Breast epithelium (tissue), 4 donors: ENCODE measurements around the gene GKN1. TPM values are rescaled to one million over a fixed set of nuclear protein-coding genes. Genes with fewer than 3 reads are reported as not detected.

ENCODE experiments used
- DNase-seq, 2 donors: peaks; one replicate each; pipeline ENCODE4 v3.0.0-alpha.2; 2019; ENCODE audit warnings: low spot score in 2 of 2
- H3K27ac ChIP-seq, 2 donors: fragments of 200-600 bp; sonication (generic) in 1 of 2; one replicate each; pipeline ENCODE4 v1.5.1; 2016 to 2019; ENCODE audit warnings: mild to moderate bottlenecking in 1 of 2
- H3K27me3 ChIP-seq, 2 donors: fragments of 200-600 bp; sonication (generic) in 1 of 2; one replicate each; pipeline versions ENCODE4 v1.5.1 to v1.6.0; 2017 to 2019; ENCODE audit warnings: control low read depth in 1 of 2, mild to moderate bottlenecking in 1 of 2
- H3K36me3 ChIP-seq: fragments of 200-600 bp; one replicate; pipeline ENCODE4 v1.5.1; 2019
- H3K4me1 ChIP-seq, 2 donors: fragments of 200-600 bp; sonication (generic); one replicate each; pipeline ENCODE4 v1.5.1; 2016 to 2019; ENCODE audit warnings: control low read depth in 1 of 2
- H3K4me3 ChIP-seq, 3 donors: fragments of 200-600 bp; sonication (generic); 1 replicate in 2 of 3; 2 replicates in 1 of 3; pipeline ENCODE4 v1.5.1; 2016 to 2019; ENCODE audit warnings: mild to moderate bottlenecking in 3 of 3, moderate library complexity in 2 of 3
- H3K9me3 ChIP-seq, 2 donors: fragments of 200-600 bp; sonication (generic) in 1 of 2; one replicate each; pipeline ENCODE4 v1.5.1; 2016 to 2019; ENCODE audit warnings: control low read depth in 1 of 2
- POLR2A ChIP-seq: fragments of 450-650 bp; IDR thresholded peaks from one replicate; pipeline ENCODE4 v1.6.1; 2016; ENCODE audit warnings: antibody characterized with exemption, mild to moderate bottlenecking, moderate library complexity
- POLR2AphosphoS5 ChIP-seq, 3 donors: sonication (generic); formaldehyde crosslinking; IDR thresholded peaks; one replicate each; pipeline ENCODE4 v1.6.1; 2017; ENCODE audit warnings: antibody characterized with exemption in 3 of 3
- intact Hi-C: fragments of 100-400 bp; cut with DNase I; formaldehyde crosslinking; loops from one replicate; pipeline ENCODE4 v1.15.1; 2023; ENCODE audit warnings: low total_unique reads
- total RNA-seq, 3 donors: library from RNA; depleted of rRNA; stranded (reverse); fragments of >200 nt; gene quantifications; one replicate each; pipeline ENCODE4 v1.1.0, GENCODE V29; 2016
- TF ChIP-seq, protein P1 (sequence below), 3 donors: fragments of 450-650 bp; IDR thresholded peaks; one replicate each; pipeline ENCODE4 v1.5.1; 2016 to 2017; ENCODE audit warnings: antibody characterized with exemption in 3 of 3, mild to moderate bottlenecking in 3 of 3, moderate library complexity in 3 of 3

Gene GKN1
- total RNA-seq, 3 donors from 2014 or later: not detected

GRCh38 chr2:68959001-68959400 is 15.4 kb upstream of the GKN1 start:
- H3K36me3 ChIP-seq: no peaks in the 10 kb centered on the region
- no peak overlapping the region for H3K4me3 ChIP-seq
- H3K27ac ChIP-seq: no peak overlapping the region
- H3K4me1 ChIP-seq: no peaks in the 10 kb centered on the region
- intact Hi-C loops: no loop called here
- no peak for DNase-seq
- H3K27me3 ChIP-seq: no peaks in the 10 kb centered on the region
- TF ChIP-seq POLR2AphosphoS5 (IDR thresholded peaks at IDR 0.05) (no peak), POLR2A (no peak)
- TF ChIP-seq, protein P1, sequence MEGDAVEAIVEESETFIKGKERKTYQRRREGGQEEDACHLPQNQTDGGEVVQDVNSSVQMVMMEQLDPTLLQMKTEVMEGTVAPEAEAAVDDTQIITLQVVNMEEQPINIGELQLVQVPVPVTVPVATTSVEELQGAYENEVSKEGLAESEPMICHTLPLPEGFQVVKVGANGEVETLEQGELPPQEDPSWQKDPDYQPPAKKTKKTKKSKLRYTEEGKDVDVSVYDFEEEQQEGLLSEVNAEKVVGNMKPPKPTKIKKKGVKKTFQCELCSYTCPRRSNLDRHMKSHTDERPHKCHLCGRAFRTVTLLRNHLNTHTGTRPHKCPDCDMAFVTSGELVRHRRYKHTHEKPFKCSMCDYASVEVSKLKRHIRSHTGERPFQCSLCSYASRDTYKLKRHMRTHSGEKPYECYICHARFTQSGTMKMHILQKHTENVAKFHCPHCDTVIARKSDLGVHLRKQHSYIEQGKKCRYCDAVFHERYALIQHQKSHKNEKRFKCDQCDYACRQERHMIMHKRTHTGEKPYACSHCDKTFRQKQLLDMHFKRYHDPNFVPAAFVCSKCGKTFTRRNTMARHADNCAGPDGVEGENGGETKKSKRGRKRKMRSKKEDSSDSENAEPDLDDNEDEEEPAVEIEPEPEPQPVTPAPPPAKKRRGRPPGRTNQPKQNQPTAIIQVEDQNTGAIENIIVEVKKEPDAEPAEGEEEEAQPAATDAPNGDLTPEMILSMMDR (IDR thresholded peaks at IDR 0.05): no peak
- no peaks in the 10 kb centered on the region for H3K9me3 ChIP-seq

DNA sequence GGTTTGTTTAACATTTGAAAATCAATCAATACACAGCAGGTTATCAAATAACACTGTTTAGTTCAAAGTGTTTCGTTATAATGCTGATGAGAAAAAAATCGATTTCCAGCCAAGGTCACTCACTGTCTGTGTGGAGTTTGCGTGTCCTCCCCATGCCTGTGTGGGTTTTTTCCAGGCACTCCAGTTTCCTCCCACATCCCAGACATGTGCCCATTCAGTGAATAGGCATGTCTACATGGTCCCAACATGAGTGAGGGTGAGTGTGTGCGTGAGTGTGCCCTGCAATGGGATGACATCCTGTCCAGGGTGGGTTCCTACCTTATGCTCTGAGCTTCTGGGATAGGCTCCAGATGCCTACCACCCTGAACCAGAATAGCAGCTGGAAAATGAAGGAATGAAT is 13.1 kb upstream of the GKN1 start:
- intact Hi-C loops: no loop called here
- no peak for TF ChIP-seq POLR2A
- TF ChIP-seq, protein P1 (IDR thresholded peaks at IDR 0.05): no peak
- TF ChIP-seq POLR2AphosphoS5 (IDR thresholded peaks at IDR 0.05): no peak

GRCh38 chr2:68964282-68964681 is 10.2 kb upstream of the GKN1 start:
- Histone ChIP-seq H3K27ac (no peak overlapping the region), H3K4me3 (no peak overlapping the region), H3K36me3 (no peaks in the 10 kb centered on the region), H3K27me3 (no peaks in the 10 kb centered on the region), H3K9me3 (no peaks in the 10 kb centered on the region), H3K4me1 (no peaks in the 10 kb centered on the region)
- intact Hi-C loops: no loop called here
- TF ChIP-seq, protein P1 (IDR thresholded peaks at IDR 0.05): no peak
- no peak for DNase-seq

More for the DNA sequence above, 13.1 kb upstream of the GKN1 start:
- Histone ChIP-seq H3K27ac (no peak overlapping the region), H3K27me3 (no peaks in the 10 kb centered on the region), H3K4me3 (no peak overlapping the region), H3K9me3 (no peaks in the 10 kb centered on the region), H3K36me3 (no peaks in the 10 kb centered on the region), H3K4me1 (no peaks in the 10 kb centered on the region)
- no peak for DNase-seq

- Histone ChIP-seq H3K27ac (no peak overlapping the region), H3K9me3 (no peaks in the 10 kb centered on the region), H3K4me3 (no peak overlapping the region), H3K27me3 (no peaks in the 10 kb centered on the region), H3K4me1 (no peaks in the 10 kb centered on the region), H3K36me3 (no peaks in the 10 kb centered on the region)
- DNase-seq: no peak
- intact Hi-C loops: no loop called here
- no peak for TF ChIP-seq POLR2A
- TF ChIP-seq POLR2AphosphoS5 (IDR thresholded peaks at IDR 0.05): no peak
- TF ChIP-seq, protein P1 (IDR thresholded peaks at IDR 0.05): no peak
Measured at GRCh38 chr2:68968221-68968620, 6.2 kb upstream of the GKN1 start.

GRCh38 chr2:68969736-68970490 is 4.5 kb upstream of the GKN1 start:
- no peaks in the 10 kb centered on the region for H3K4me1 ChIP-seq
- no peak for DNase-seq
- no peaks in the 10 kb centered on the region for H3K9me3 ChIP-seq
- H3K36me3 ChIP-seq: no peaks in the 10 kb centered on the region
- H3K27me3 ChIP-seq: no peaks in the 10 kb centered on the region
- H3K27ac ChIP-seq: no peak overlapping the region
- intact Hi-C loops: no loop called here
- TF ChIP-seq POLR2A: no peak
- TF ChIP-seq, protein P1 (IDR thresholded peaks at IDR 0.05): no peak
- no peak for TF ChIP-seq POLR2AphosphoS5 (IDR thresholded peaks at IDR 0.05)
- H3K4me3 ChIP-seq: no peak overlapping the region
